HepG2 (cell line): ENCODE data around the gene FBXL7. TPM values are rescaled to one million over a fixed set of nuclear protein-coding genes. Genes with fewer than 3 reads are reported as not detected.

Experiments
- ATAC-seq: fragments of 200-7000 bp; cut with Tn5 transposase; 3 replicates; pipeline ENCODE4 v1.9.1; 2020; ENCODE audit warnings: mild to moderate bottlenecking, moderate library complexity
- BruUV-seq: library from RNA; stranded (reverse); fragments of 400-500 nt; replicated peaks from 2 replicates; lab custom pipeline; 2021; lab: Mats Ljungman, UMichigan
- CTCF ChIA-PET: fragments of 300-600 bp; formaldehyde crosslinking; extraction: SDS; loops from one replicate; lab custom pipeline; 2021; ENCODE audit warnings: low total read pairs, inconsistent platforms, low intra/inter-chr PET ratio; lab: Yijun Ruan, JAX
- POLR2A ChIA-PET: fragments of 350-600 bp; sonication (Branson Sonifier 250); formaldehyde crosslinking; loops from one replicate; lab custom pipeline; 2020; ENCODE audit warnings: antibody characterized with exemption, inconsistent platforms; lab: Yijun Ruan, JAX
- DNase-seq: peaks from one replicate; pipeline ENCODE4 v3.0.0-alpha.2; 2015; ENCODE audit warnings: low spot score
- FAIRE-seq: peaks from 3 replicates; lab custom pipeline; 2011; peaks lifted over from hg19 to GRCh38; lab: Jason Lieb, UNC
- H2AFZ ChIP-seq: one replicate; pipeline ENCODE4 v1.6.1; 2011; ENCODE audit warnings: low read length, inconsistent platforms
- H3K27ac ChIP-seq: fragments of 300-600 bp; 3 replicates; pipeline ENCODE4 v1.8.0; 2011; ENCODE audit warnings: mixed run types, mild to moderate bottlenecking, mixed read lengths, low read length, inconsistent platforms; ENCODE audit not compliant: insufficient read depth; ENCODE audit errors: extremely low read length
- H3K27me3 ChIP-seq, 2 experiments: fragments of 200-600 bp in 1 of 2; 2 replicates in 1 of 2; 3 replicates in 1 of 2; pipeline versions ENCODE4 v1.6.0 to v1.8.0; 2011; ENCODE audit warnings: low read length in 2 of 2, mild to moderate bottlenecking in 2 of 2, moderate library complexity in 2 of 2, inconsistent platforms in 1 of 2; ENCODE audit not compliant: insufficient read depth in 2 of 2, control insufficient read depth in 1 of 2
- H3K36me3 ChIP-seq, 2 experiments: fragments of 200-600 bp in 1 of 2; replicated peaks in 1 of 2; 2 replicates in 1 of 2; 3 replicates in 1 of 2; pipeline versions ENCODE4 v1.5.1 to v1.8.0; 2011; ENCODE audit warnings: low read length in 2 of 2, inconsistent platforms in 1 of 2; ENCODE audit not compliant: insufficient read depth in 2 of 2, control insufficient read depth in 1 of 2
- H3K4me1 ChIP-seq: 2 replicates; pipeline ENCODE4 v1.5.1; 2012; ENCODE audit warnings: low read length, inconsistent platforms; ENCODE audit not compliant: insufficient read depth
- H3K4me2 ChIP-seq: 2 replicates; pipeline ENCODE4 v1.6.0; 2011; ENCODE audit warnings: low read depth, low read length, inconsistent platforms
- H3K4me3 ChIP-seq, 3 experiments: fragments of 200-600 bp in 1 of 3; sonication (generic), shearing (Covaris generic) in 1 of 3; replicated peaks in 1 of 3; 2 replicates each; pipeline ENCODE4 v1.5.1; 2011 to 2016; ENCODE audit warnings: low read length in 3 of 3, inconsistent platforms in 2 of 3, low read depth in 2 of 3, mild to moderate bottlenecking in 2 of 3, control low read depth in 1 of 3, mixed read lengths in 1 of 3; ENCODE audit not compliant: insufficient read depth in 1 of 3
- H3K79me2 ChIP-seq: one replicate; pipeline ENCODE4 v1.6.1; 2011; ENCODE audit warnings: low read length, inconsistent platforms; ENCODE audit not compliant: insufficient read depth
- H3K9ac ChIP-seq: 2 replicates; pipeline ENCODE4 v1.6.0; 2011; ENCODE audit warnings: mild to moderate bottlenecking, low read depth, low read length, inconsistent platforms; ENCODE audit not compliant: insufficient read depth
- H3K9me3 ChIP-seq: 2 replicates; pipeline ENCODE4 v1.5.1; 2012; ENCODE audit warnings: mild to moderate bottlenecking, low read length
- H4K20me1 ChIP-seq: 2 replicates; pipeline ENCODE4 v1.6.0; 2011; ENCODE audit warnings: inconsistent platforms, mild to moderate bottlenecking, low read length, moderate library complexity; ENCODE audit not compliant: insufficient read depth
- AKNA ChIP-seq: sonication (generic); formaldehyde crosslinking; IDR thresholded peaks from 2 replicates; pipeline ENCODE4 v1.4.0; 2020; ENCODE audit warnings: missing genetic modification reagents, borderline replicate concordance
- BCLAF1 ChIP-seq: fragments of 450-650 bp; IDR thresholded peaks from 2 replicates; pipeline ENCODE4 v1.6.1; 2017; ENCODE audit warnings: mild to moderate bottlenecking
- ELF4 ChIP-seq: sonication (generic); formaldehyde crosslinking; IDR thresholded peaks from 2 replicates; pipeline ENCODE4 v1.5.0; 2020; ENCODE audit warnings: missing genetic modification reagents, mild to moderate bottlenecking, moderate library complexity, borderline replicate concordance
- HOXA9 ChIP-seq: sonication (generic); formaldehyde crosslinking; IDR thresholded peaks from 2 replicates; pipeline ENCODE4 v1.8.1; 2022; ENCODE audit warnings: missing genetic modification reagents, mild to moderate bottlenecking, moderate library complexity, borderline replicate concordance
- MAFK ChIP-seq, 2 experiments: IDR thresholded peaks in 1 of 2; conservative IDR thresholded peaks in 1 of 2; 2 replicates each; pipeline ENCODE4 v1.6.1; 2011; ENCODE audit warnings: improper control_type of control experiment in 2 of 2, low read length in 2 of 2
- PRMT3 ChIP-seq: sonication (generic); formaldehyde crosslinking; IDR thresholded peaks from 2 replicates; pipeline ENCODE4 v1.8.1; 2022; ENCODE audit warnings: low read depth, mild to moderate bottlenecking, moderate library complexity, missing genetic modification reagents, borderline replicate concordance
- SRF ChIP-seq: IDR thresholded peaks from 2 replicates; pipeline ENCODE4 v1.6.1; 2011; ENCODE audit warnings: mild to moderate bottlenecking, low read depth, low read length, moderate library complexity
- WGBS: methylation state at CpG from one replicate; pipeline ENCODE4 v1.1.6; 2017; ENCODE audit warnings: low lambda C conversion rate; 5-methylcytosine and 5-hydroxymethylcytosine counted together
- in situ Hi-C: cut with HindIII; loops from 2 replicates; pipeline ENCODE4 v1.10.0; 2017; ENCODE audit warnings: low pct_unique_long_range_greater_than_20kb; ENCODE audit not compliant: extremely low pct_ligation_motif_present
- intact Hi-C: fragments of 100-400 bp; cut with micrococcal nuclease; formaldehyde crosslinking; loops from one replicate; pipeline ENCODE4 v1.10.0; 2022; ENCODE audit not compliant: unreplicated experiment
- polyA plus RNA-seq, 8 experiments: library from polyadenylated mRNA; depleted of rRNA in 3 of 8; stranded (reverse) in 7 of 8; unstranded in 1 of 8; fragments of >200 nt; fragmentation: Illumina TruSeq in 4 of 8; extraction: Trizol in 4 of 8; gene quantifications; 2 replicates each; pipeline versions ENCODE4 v1.2.1 to v1.2.3, GENCODE V29; 2011 to 2016; ENCODE audit warnings: low read depth in 4 of 8, missing spikeins in 1 of 8, mixed read lengths in 1 of 8; ENCODE audit not compliant: insufficient read depth in 1 of 8
- total RNA-seq, 5 experiments: library from RNA; depleted of rRNA; stranded (reverse); fragments of >200 nt; fragmentation: Illumina TruSeq; extraction: Trizol; gene quantifications; 2 replicates each; pipeline ENCODE4 v1.2.3, GENCODE V29; 2016; ENCODE audit warnings: low read depth in 1 of 5

Gene FBXL7
- total and polyA plus RNA-seq, 2 of the 13 experiments (the other 11 are each of a cell fraction or from before 2014, with no cell fraction given), result 0.07 TPM; not detected in 1

DNA sequence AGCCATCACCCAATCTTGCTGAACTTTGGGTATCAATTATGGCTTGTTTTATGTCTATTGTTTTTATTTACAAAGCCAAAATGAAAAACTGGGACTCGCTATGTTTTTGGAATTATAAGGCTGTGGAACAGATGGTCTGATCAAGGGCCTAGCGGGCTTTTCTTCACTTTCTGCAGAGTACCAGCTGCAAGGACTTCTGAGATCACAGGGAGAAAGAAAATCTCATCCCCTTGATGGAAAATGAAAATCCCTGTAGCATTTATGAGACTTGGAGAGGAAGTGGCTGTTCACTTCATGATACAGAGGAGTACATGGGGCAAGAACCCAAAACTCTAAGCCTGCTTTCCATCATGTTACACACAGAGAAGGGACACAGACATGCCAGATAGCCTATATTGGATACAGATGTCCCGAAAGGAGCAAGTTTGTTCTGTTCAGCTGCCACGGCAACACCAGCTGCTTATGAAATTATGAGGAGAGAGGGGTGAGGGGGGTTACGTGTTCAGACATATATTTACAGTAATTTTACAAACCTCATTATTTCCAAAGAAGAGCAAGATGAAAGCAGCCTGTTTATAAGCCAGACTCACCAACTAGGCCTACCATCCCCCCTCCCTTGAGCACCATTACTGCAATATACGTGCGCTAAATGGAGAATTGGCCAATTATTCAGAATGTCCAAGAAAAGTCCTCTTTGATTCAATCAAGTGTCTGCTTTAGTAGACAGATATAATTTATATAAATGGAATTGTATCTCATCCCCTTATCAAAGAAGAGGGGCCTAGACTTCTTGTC lies 459.6 kb downstream of the FBXL7 start:
- H3K4me1 ChIP-seq, result no peaks in the 10 kb centered on the region
- TF ChIP-seq AKNA (CRISPR knock-in tag), result no peak
- TF ChIP-seq ELF4 (CRISPR knock-in tag), result no peak
- TF ChIP-seq SRF, result no peak
- TF ChIP-seq MAFK (conservative IDR thresholded peaks at IDR 0.05 in 1 of 2, IDR thresholded peaks at IDR 0.05 in 1 of 2; ENCODE audit: low read length in 2 of 2), result no peak
- TF ChIP-seq PRMT3, result no peak
- TF ChIP-seq BCLAF1, result no peak
- TF ChIP-seq HOXA9 (CRISPR knock-in tag), result no peak
- TF ChIP-seq, all 625 proteins: peak for 0
- ChIA-PET CTCF (no interaction called here), POLR2A (no interaction called here)
- H3K27me3 ChIP-seq, result no peaks in the 10 kb centered on the region
- BruUV-seq, result no TSS peak
- no peak overlapping the region for H2AFZ ChIP-seq
- 12% methylated on average over 7 of the region's 7 CpGs for WGBS
- H3K79me2 ChIP-seq, result no peaks in the 10 kb centered on the region
- H3K27ac ChIP-seq, result no peak overlapping the region
- DNase-seq, result no peak
- no peaks in the 10 kb centered on the region; the same call in 1 of the 2 replicates for H3K9me3 ChIP-seq
- no peak overlapping the region for H3K9ac ChIP-seq
- no peak for FAIRE-seq
- in situ Hi-C loops, result no loop called here
- no peaks in the 10 kb centered on the region for H4K20me1 ChIP-seq
- intact Hi-C loops, result no loop called here
- no peak overlapping the region for H3K4me2 ChIP-seq
- no peaks in the 10 kb centered on the region for H3K36me3 ChIP-seq
- ATAC-seq, result no peak
- H3K4me3 ChIP-seq, result no peak overlapping the region
